H9 (cell line): Measurements from ENCODE around the gene AGAP3. TPM values are rescaled to one million over a fixed set of nuclear protein-coding genes. Genes with fewer than 3 reads are reported as not detected.

ENCODE experiments used
- DNase-seq: peaks from one replicate; pipeline ENCODE4 v3.0.0-alpha.2; 2017
- H2AFZ ChIP-seq: one replicate; pipeline ENCODE4 v1.6.1; 2013; ENCODE audit warnings: mild to moderate bottlenecking, low read length, control low read depth, moderate library complexity
- H2AK5ac ChIP-seq: 2 replicates; pipeline ENCODE4 v1.6.1; 2013; ENCODE audit warnings: low read length, control low read depth, mixed read lengths; ENCODE audit not compliant: insufficient read length
- H2BK120ac ChIP-seq: one replicate; pipeline ENCODE4 v1.6.1; 2013; ENCODE audit warnings: low read depth, mild to moderate bottlenecking, low read length, control low read depth, inconsistent platforms; ENCODE audit not compliant: poor library complexity, severe bottlenecking
- H2BK12ac ChIP-seq: 2 replicates; pipeline ENCODE4 v1.6.1; 2013; ENCODE audit warnings: low read length, control low read depth, mixed read lengths, low read depth; ENCODE audit not compliant: insufficient read length
- H2BK15ac ChIP-seq: 2 replicates; pipeline ENCODE4 v1.6.1; 2013; ENCODE audit warnings: low read depth, low read length, control low read depth
- H2BK20ac ChIP-seq: one replicate; pipeline ENCODE4 v1.6.1; 2013; ENCODE audit warnings: low read depth, mild to moderate bottlenecking, low read length, control low read depth, inconsistent platforms; ENCODE audit not compliant: poor library complexity, severe bottlenecking
- H2BK5ac ChIP-seq: 2 replicates; pipeline ENCODE4 v1.6.1; 2013; ENCODE audit warnings: low read length, control low read depth, mixed read lengths; ENCODE audit not compliant: insufficient read length
- H3K14ac ChIP-seq: 2 replicates; pipeline ENCODE4 v1.6.1; 2013; ENCODE audit warnings: low read length, control low read depth; ENCODE audit not compliant: insufficient read depth
- H3K18ac ChIP-seq: 2 replicates; pipeline ENCODE4 v1.6.1; 2013; ENCODE audit warnings: low read depth, mild to moderate bottlenecking, mixed read lengths, low read length, control low read depth; ENCODE audit not compliant: insufficient read length
- H3K23ac ChIP-seq: 2 replicates; pipeline ENCODE4 v1.6.1; 2013; ENCODE audit warnings: low read length, control low read depth, mixed read lengths, low read depth; ENCODE audit not compliant: insufficient read length
- H3K23me2 ChIP-seq: 2 replicates; pipeline ENCODE4 v1.6.1; 2013; ENCODE audit warnings: low read depth, mild to moderate bottlenecking, mixed read lengths, low read length, control low read depth; ENCODE audit not compliant: insufficient read length, poor library complexity, severe bottlenecking
- H3K27ac ChIP-seq: 2 replicates; pipeline ENCODE4 v1.5.1; 2013; ENCODE audit warnings: low read length, control low read depth, mixed read lengths, low read depth; ENCODE audit not compliant: insufficient read length
- H3K27me3 ChIP-seq: 2 replicates; pipeline ENCODE4 v1.6.1; 2013; ENCODE audit warnings: low read length, control low read depth, inconsistent platforms; ENCODE audit not compliant: insufficient read depth
- H3K4ac ChIP-seq: 2 replicates; pipeline ENCODE4 v1.6.1; 2013; ENCODE audit warnings: low read depth, mild to moderate bottlenecking, control low read depth, inconsistent platforms, low read length, moderate library complexity
- H3K4me1 ChIP-seq: 2 replicates; pipeline ENCODE4 v1.6.1; 2013; ENCODE audit warnings: low read length, control low read depth, inconsistent platforms; ENCODE audit not compliant: insufficient read depth
- H3K4me2 ChIP-seq: 2 replicates; pipeline ENCODE4 v1.6.1; 2013; ENCODE audit warnings: low read length, control low read depth, mixed read lengths; ENCODE audit not compliant: insufficient read length, insufficient read depth
- H3K56ac ChIP-seq: 2 replicates; pipeline ENCODE4 v1.6.1; 2013; ENCODE audit warnings: low read depth, mild to moderate bottlenecking, mixed read lengths, low read length, control low read depth; ENCODE audit not compliant: insufficient read length
- H3K79me1 ChIP-seq: 2 replicates; pipeline ENCODE4 v1.6.1; 2013; ENCODE audit warnings: low read depth, mild to moderate bottlenecking, moderate library complexity, low read length, control low read depth, inconsistent platforms; ENCODE audit not compliant: insufficient read depth, poor library complexity, severe bottlenecking
- H3K79me2 ChIP-seq: 2 replicates; pipeline ENCODE4 v1.6.1; 2013; ENCODE audit warnings: low read length, control low read depth, inconsistent platforms; ENCODE audit not compliant: insufficient read depth
- H3K9ac ChIP-seq: 2 replicates; pipeline ENCODE4 v1.6.1; 2013; ENCODE audit warnings: low read length, control low read depth, mixed read lengths; ENCODE audit not compliant: insufficient read length; ENCODE audit errors: extremely low read depth
- H3K9me3 ChIP-seq: one replicate; pipeline ENCODE4 v1.6.1; 2013; ENCODE audit warnings: low read depth, low read length, inconsistent platforms; ENCODE audit not compliant: control insufficient read depth
- H3T11ph ChIP-seq: one replicate; pipeline ENCODE4 v1.6.1; 2013; ENCODE audit warnings: mild to moderate bottlenecking, low read length, control low read depth, inconsistent platforms
- H4K20me1 ChIP-seq: one replicate; pipeline ENCODE4 v1.6.1; 2013; ENCODE audit not compliant: control insufficient read depth, insufficient read length, insufficient read depth
- H4K5ac ChIP-seq: 2 replicates; pipeline ENCODE4 v1.6.1; 2013; ENCODE audit warnings: low read depth, mild to moderate bottlenecking, mixed read lengths, low read length, control low read depth; ENCODE audit not compliant: insufficient read length
- H4K8ac ChIP-seq: replicated peaks from 2 replicates; pipeline ENCODE4 v1.6.1; 2013; ENCODE audit warnings: low read length, control low read depth, mixed read lengths, low read depth; ENCODE audit not compliant: insufficient read length
- H4K91ac ChIP-seq: 2 replicates; pipeline ENCODE4 v1.6.1; 2013; ENCODE audit warnings: low read depth, mild to moderate bottlenecking, moderate library complexity, mixed read lengths, low read length, control low read depth; ENCODE audit not compliant: insufficient read length
- H3K27ac Mint-ChIP-seq, 3 experiments: 2 replicates in 2 of 3; 3 replicates in 1 of 3; pipeline ENCODE4 v1.8.0; 2020 to 2021; ENCODE audit warnings: mixed read lengths in 3 of 3, mild to moderate bottlenecking in 1 of 3, moderate library complexity in 1 of 3
- H3K27me3 Mint-ChIP-seq: 2 replicates; pipeline ENCODE4 v1.8.0; 2021; ENCODE audit warnings: low read depth, mild to moderate bottlenecking, moderate library complexity, mixed read lengths
- H3K36me3 Mint-ChIP-seq, 3 experiments: 2 replicates in 2 of 3; 3 replicates in 1 of 3; pipeline ENCODE4 v1.8.0; 2020 to 2021; ENCODE audit warnings: low read depth in 3 of 3, mixed read lengths in 3 of 3; ENCODE audit not compliant: insufficient read depth in 1 of 3
- H3K4me1 Mint-ChIP-seq, 2 experiments: 2 replicates each; pipeline ENCODE4 v1.8.0; 2020; ENCODE audit warnings: mixed read lengths in 2 of 2
- H3K4me3 Mint-ChIP-seq, 2 experiments: 2 replicates in 1 of 2; 3 replicates in 1 of 2; pipeline ENCODE4 v1.8.0; 2020 to 2021; ENCODE audit warnings: mild to moderate bottlenecking in 2 of 2, mixed read lengths in 2 of 2, moderate library complexity in 1 of 2
- H3K9me3 Mint-ChIP-seq, 2 experiments: 2 replicates in 1 of 2; 3 replicates in 1 of 2; pipeline ENCODE4 v1.8.0; 2020; ENCODE audit warnings: mild to moderate bottlenecking in 2 of 2, mixed read lengths in 2 of 2, moderate library complexity in 1 of 2
- CTCF ChIP-seq: fragments of 200-600 bp; sonication (generic); conservative IDR thresholded peaks from 3 replicates; pipeline ENCODE4 v1.8.0; 2021; ENCODE audit warnings: antibody characterized with exemption, mild to moderate bottlenecking
- WGBS: extraction: QIAGEN DNeasy Blood & Tissue Kit; methylation state at CpG from one replicate; pipeline ENCODE4 v1.1.7; 2013; ENCODE audit warnings: missing lambda C conversion rate, low lambda C conversion rate, mixed read lengths; ENCODE audit not compliant: insufficient read length; ENCODE audit errors: extremely low coverage; 5-methylcytosine and 5-hydroxymethylcytosine counted together
- total RNA-seq: library from RNA; stranded (reverse); gene quantifications from 2 replicates; pipeline ENCODE4 v1.2.1, GENCODE V29; 2021

The AGAP3 gene
- total RNA-seq, 1 experiment from 2014 or later = 97.7 TPM

GRCh38 chr7:151117565-151117964 lies 31.3 kb downstream of the AGAP3 start:
- H4K91ac ChIP-seq = no peak overlapping the region
- H3K9me3 Mint-ChIP-seq = no peaks in the 10 kb centered on the region
- H3T11ph ChIP-seq = no peak overlapping the region
- H3K4me1 Mint-ChIP-seq = peaks cover 19 to 21% of the 10 kb centered on the region in 2 experiments
- H2BK120ac ChIP-seq = no peak overlapping the region
- no peak overlapping the region for H3K4me2 ChIP-seq
- H2BK20ac ChIP-seq = no peak overlapping the region
- H3K23me2 ChIP-seq = no peaks in the 10 kb centered on the region
- H3K56ac ChIP-seq = no peak overlapping the region
- H3K36me3 Mint-ChIP-seq = peaks cover 24 to 40% (median 32%) of the 10 kb centered on the region in 3 experiments
- peaks cover 6% of the 10 kb centered on the region for H3K27me3 Mint-ChIP-seq
- H4K5ac ChIP-seq = no peak overlapping the region
- H3K27me3 ChIP-seq = no peaks in the 10 kb centered on the region
- no peak overlapping the region for H3K18ac ChIP-seq
- H3K14ac ChIP-seq = no peak overlapping the region
- no peak overlapping the region for H2AK5ac ChIP-seq
- no peak overlapping the region for H3K9ac ChIP-seq
- no peak overlapping the region for H3K4me3 Mint-ChIP-seq
- H2BK12ac ChIP-seq = no peak overlapping the region
- WGBS = no CpG with 5 or more reads among the region's 12 CpGs
- H2BK5ac ChIP-seq = no peak overlapping the region
- no peak overlapping the region for H3K27ac Mint-ChIP-seq
- H3K4ac ChIP-seq = no peak overlapping the region
- no peak for DNase-seq
- H3K79me2 ChIP-seq = peaks cover 3% of the 10 kb centered on the region; the same call in 1 of the 2 replicates
- H3K79me1 ChIP-seq = peaks cover 3% of the 10 kb centered on the region
- peaks cover 4% of the 10 kb centered on the region for H4K20me1 ChIP-seq
- H4K8ac ChIP-seq = no peak overlapping the region
- no peak overlapping the region for H2BK15ac ChIP-seq
- no peaks in the 10 kb centered on the region for H3K9me3 ChIP-seq
- H3K4me1 ChIP-seq = peaks cover 7% of the 10 kb centered on the region; the same call in 1 of the 2 replicates
- no peak overlapping the region for H3K27ac ChIP-seq
- H3K23ac ChIP-seq = no peak overlapping the region
- no peak overlapping the region for H2AFZ ChIP-seq
- no peak for TF ChIP-seq CTCF
